Upper lobe of right lung (tissue), 1 donor: ENCODE results near the gene GPR78. TPM values are rescaled to one million over a fixed set of nuclear protein-coding genes. Genes with fewer than 3 reads are reported as not detected.
A peak's percentile ranks its signal among the peaks of the same experiment; 100 is the strongest.

Experiments
- ATAC-seq: fragments of 200-7000 bp; cut with Tn5 transposase; one replicate; pipeline ENCODE4 v1.9.1; 2020; ENCODE audit warnings: mild to moderate bottlenecking, moderate library complexity
- DNase-seq: peaks from one replicate; pipeline ENCODE4 v3.0.0-alpha.2; 2020
- H3K27ac ChIP-seq: fragments of 200-600 bp; one replicate; pipeline ENCODE4 v1.8.0; 2022
- H3K27me3 ChIP-seq: fragments of 200-600 bp; one replicate; pipeline ENCODE4 v1.8.0; 2022; ENCODE audit warnings: mild to moderate bottlenecking
- H3K36me3 ChIP-seq: fragments of 200-600 bp; one replicate; pipeline ENCODE4 v1.8.0; 2022
- H3K4me1 ChIP-seq: fragments of 200-600 bp; one replicate; pipeline ENCODE4 v1.8.0; 2022
- H3K4me3 ChIP-seq: fragments of 200-600 bp; one replicate; pipeline ENCODE4 v1.8.0; 2022; ENCODE audit warnings: mild to moderate bottlenecking
- H3K9me3 ChIP-seq: fragments of 200-600 bp; one replicate; pipeline ENCODE4 v1.8.0; 2022
- CTCF ChIP-seq: fragments of 200-600 bp; IDR thresholded peaks from one replicate; pipeline ENCODE4 v1.8.0; 2022; ENCODE audit warnings: antibody characterized with exemption
- intact Hi-C: fragments of 100-400 bp; cut with DNase I; formaldehyde crosslinking; loops from one replicate; pipeline ENCODE4 v1.11.0; 2022
- total RNA-seq: library from RNA; stranded (reverse); fragmentation: NEBNext Ultra II Directional; extraction: Animal tissue kit (Norgen Biotek cat#: 25700); gene quantifications from one replicate; pipeline ENCODE4 v1.2.1, GENCODE V29; 2021
- donor health status: DM: no; HTN: yes; CAD: no; lungs with severe emphysema.

Gene GPR78
- total RNA-seq, 1 donor from 2014 or later, result 0.23 TPM

DNA sequence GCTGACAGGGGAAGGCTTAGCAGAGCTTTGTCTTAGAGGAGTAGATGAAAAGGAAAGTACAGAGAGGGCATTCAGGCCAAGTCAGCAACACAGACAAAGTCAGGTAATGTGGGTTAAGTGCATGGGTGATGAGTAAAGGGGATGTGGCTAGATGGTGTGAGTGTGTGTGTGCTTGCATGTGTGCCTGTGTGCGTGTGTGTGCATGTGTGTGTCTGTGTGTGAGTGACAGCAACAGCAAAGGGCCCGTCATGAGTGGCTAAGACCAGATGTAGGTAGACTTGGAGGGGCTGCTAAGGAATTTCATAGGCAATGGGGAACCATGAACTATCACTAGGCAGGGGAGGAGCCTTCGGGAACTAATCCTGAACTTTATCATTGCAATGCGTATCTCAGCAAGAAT lies 2.2 kb upstream of the GPR78 start:
- Histone ChIP-seq H3K9me3 (no peaks in the 10 kb centered on the region), H3K27me3 (peaks cover 47% of the 10 kb centered on the region), H3K4me3 (no peak overlapping the region), H3K27ac (no peak overlapping the region), H3K4me1 (no peaks in the 10 kb centered on the region), H3K36me3 (no peaks in the 10 kb centered on the region)
- intact Hi-C loops, result no loop called here
- no peak for TF ChIP-seq CTCF
- DNase-seq, result no peak
- no peak for ATAC-seq

GRCh38 chr4:8578717-8579116 lies 1.5 kb upstream of the GPR78 start:
- Histone ChIP-seq H3K27me3 (peaks cover 54% of the 10 kb centered on the region), H3K4me3 (no peak overlapping the region), H3K36me3 (no peaks in the 10 kb centered on the region), H3K4me1 (no peaks in the 10 kb centered on the region), H3K9me3 (no peaks in the 10 kb centered on the region), H3K27ac (no peak overlapping the region)
- no peak for TF ChIP-seq CTCF
- no peak for ATAC-seq
- intact Hi-C loops, result no loop called here
- peak; percentile 22 for DNase-seq

DNA sequence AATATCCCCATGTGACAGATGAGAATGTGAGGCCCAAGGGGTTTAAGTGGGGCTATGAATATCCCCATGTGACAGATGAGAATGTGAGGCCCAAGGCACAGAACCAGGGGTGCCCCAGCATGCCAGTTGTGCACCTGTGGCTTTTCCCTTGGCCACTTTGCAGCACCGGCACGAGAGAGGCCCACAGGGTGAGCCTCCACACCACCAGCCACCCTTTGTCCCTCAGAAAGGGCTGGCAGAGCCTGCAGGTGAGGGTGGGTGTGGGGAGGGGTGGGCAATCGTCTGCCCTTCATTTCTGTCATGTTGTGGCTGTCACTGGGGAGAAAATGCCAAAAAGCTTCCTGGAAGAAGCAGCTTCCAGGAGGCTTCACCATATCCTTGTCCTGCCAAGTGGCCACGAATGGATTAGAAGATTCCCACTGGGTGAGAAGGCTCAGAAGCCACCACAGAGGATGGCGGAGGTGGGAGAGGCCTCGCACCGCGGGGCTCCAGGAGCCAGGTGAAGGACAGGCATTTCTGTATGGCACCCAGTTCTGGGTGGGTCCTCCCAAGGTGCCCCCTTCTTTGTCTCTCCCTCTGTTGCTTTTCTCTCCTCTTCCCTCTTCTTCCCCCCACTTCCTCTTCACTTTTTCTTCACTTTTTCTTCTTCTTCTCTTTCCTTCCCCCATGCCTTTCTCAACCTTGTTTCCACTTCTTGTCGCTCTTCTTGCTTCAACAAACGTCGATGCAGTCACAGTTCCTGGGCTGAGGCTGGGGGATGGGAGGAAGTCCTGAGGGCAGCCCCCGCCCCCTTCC lies 469 bp upstream of the GPR78 start:
- Histone ChIP-seq H3K4me1 (no peaks in the 10 kb centered on the region), H3K27ac (no peak overlapping the region), H3K4me3 (no peak overlapping the region), H3K27me3 (peaks cover 58% of the 10 kb centered on the region), H3K36me3 (no peaks in the 10 kb centered on the region), H3K9me3 (no peaks in the 10 kb centered on the region)
- no peak for TF ChIP-seq CTCF
- intact Hi-C loops, result no loop called here
- ATAC-seq (no peak), DNase-seq (peak; percentile 34)

GRCh38 chr4:8581094-8581861 lies 1.1 kb downstream of the GPR78 start:
- DNase-seq (peak; percentile 56), ATAC-seq (no peak)
- Histone ChIP-seq H3K27ac (no peak overlapping the region), H3K4me3 (no peak overlapping the region), H3K36me3 (no peaks in the 10 kb centered on the region), H3K27me3 (peaks cover 65% of the 10 kb centered on the region), H3K9me3 (no peaks in the 10 kb centered on the region), H3K4me1 (no peaks in the 10 kb centered on the region)
- intact Hi-C loops, result no loop called here
- TF ChIP-seq CTCF, result no peak

DNA sequence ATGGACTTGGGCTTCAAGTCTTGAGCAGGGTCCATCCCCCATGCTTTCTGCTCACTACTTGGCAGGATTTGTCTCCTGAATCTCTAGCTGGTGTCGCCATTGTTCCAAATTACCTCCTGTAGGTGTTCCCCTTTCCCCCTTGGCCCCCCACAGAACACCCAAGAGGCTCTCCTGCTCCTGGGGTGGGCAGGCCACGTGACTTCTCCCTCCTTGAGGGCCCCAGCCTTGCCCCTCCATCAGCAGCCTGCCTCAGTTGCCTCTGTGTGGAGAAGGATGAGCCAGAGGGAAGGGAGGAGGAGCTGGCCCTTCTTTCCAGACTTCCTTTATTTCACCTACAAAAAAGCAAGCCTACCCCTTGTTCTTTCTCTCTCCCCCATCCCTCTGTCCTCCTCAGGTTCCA lies 1.8 kb downstream of the GPR78 start:
- Histone ChIP-seq H3K9me3 (no peaks in the 10 kb centered on the region), H3K36me3 (no peaks in the 10 kb centered on the region), H3K27me3 (peaks cover 64% of the 10 kb centered on the region), H3K27ac (no peak overlapping the region), H3K4me3 (no peak overlapping the region), H3K4me1 (no peaks in the 10 kb centered on the region)
- ATAC-seq, result no peak
- no peak for TF ChIP-seq CTCF
- DNase-seq, result no peak
- intact Hi-C loops, result no loop called here
